ENCODE measurements around the gene COX17.

The COX17 gene

DNA sequence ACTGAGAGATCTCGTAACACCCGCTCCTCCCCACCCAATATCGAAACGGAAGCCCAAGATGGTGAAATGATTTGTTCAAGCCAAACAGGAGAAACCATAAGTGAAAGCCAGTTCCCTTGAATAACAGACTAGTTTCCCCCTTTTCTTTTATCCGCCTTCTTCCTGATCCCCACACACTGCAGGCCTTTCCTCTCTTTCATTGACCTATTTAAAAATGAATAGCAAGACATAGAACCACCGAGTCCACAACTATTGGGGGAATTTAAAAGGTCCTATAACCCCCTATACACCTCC, 382 bp upstream of the COX17 start:
- Mint-ChIP-seq H3K4me3 (peak overlapping the region; percentile 87 to 92 (median 89)), H3K9me3 (no peaks in the 10 kb centered on the region), H3K27ac (peak overlapping the region; percentile 89 to 95 (median 95)), H3K27me3 (ENCODE audit: low read depth) (no peaks in the 10 kb centered on the region), H3K4me1 (peaks cover 27% of the 10 kb centered on the region), H3K36me3 (ENCODE audit: low read depth) (peaks cover 16% of the 10 kb centered on the region)
- TF ChIP-seq, protein P1, sequence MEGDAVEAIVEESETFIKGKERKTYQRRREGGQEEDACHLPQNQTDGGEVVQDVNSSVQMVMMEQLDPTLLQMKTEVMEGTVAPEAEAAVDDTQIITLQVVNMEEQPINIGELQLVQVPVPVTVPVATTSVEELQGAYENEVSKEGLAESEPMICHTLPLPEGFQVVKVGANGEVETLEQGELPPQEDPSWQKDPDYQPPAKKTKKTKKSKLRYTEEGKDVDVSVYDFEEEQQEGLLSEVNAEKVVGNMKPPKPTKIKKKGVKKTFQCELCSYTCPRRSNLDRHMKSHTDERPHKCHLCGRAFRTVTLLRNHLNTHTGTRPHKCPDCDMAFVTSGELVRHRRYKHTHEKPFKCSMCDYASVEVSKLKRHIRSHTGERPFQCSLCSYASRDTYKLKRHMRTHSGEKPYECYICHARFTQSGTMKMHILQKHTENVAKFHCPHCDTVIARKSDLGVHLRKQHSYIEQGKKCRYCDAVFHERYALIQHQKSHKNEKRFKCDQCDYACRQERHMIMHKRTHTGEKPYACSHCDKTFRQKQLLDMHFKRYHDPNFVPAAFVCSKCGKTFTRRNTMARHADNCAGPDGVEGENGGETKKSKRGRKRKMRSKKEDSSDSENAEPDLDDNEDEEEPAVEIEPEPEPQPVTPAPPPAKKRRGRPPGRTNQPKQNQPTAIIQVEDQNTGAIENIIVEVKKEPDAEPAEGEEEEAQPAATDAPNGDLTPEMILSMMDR (IDR thresholded peaks at IDR 0.05; ENCODE audit: unreplicated experiment in 3 of 3), result no peak

DNA sequence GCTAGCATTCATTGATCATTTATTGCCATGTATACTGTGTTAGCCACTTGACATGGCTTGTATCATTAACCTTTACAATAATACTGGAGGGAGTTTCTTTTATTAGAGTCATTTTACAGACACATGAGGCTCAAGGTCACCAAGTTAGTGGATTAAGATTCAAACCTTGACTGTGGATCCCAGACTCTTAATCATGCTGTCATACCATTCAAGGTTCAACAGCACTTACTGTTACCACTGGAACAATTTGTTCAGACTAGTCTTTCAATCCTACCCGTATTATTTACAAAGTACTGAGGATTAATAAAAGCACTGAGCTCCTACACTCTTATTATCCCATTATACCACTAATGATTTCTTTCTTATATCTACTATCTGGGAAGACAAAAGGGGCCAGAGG, 1.2 kb downstream of the COX17 start:
- H3K27ac Mint-ChIP-seq, result peak overlapping the region; percentile 83 to 95 (median 89)
- peaks cover 27% of the 10 kb centered on the region for H3K4me1 Mint-ChIP-seq
- H3K27me3 Mint-ChIP-seq (ENCODE audit: low read depth), result no peaks in the 10 kb centered on the region
- peak overlapping the region; percentile 87 to 92 (median 89) for H3K4me3 Mint-ChIP-seq
- no peaks in the 10 kb centered on the region for H3K9me3 Mint-ChIP-seq
- TF ChIP-seq, protein P1 (IDR thresholded peaks at IDR 0.05; ENCODE audit: unreplicated experiment in 3 of 3), result no peak
- peaks cover 29% of the 10 kb centered on the region for H3K36me3 Mint-ChIP-seq (ENCODE audit: low read depth)

DNA sequence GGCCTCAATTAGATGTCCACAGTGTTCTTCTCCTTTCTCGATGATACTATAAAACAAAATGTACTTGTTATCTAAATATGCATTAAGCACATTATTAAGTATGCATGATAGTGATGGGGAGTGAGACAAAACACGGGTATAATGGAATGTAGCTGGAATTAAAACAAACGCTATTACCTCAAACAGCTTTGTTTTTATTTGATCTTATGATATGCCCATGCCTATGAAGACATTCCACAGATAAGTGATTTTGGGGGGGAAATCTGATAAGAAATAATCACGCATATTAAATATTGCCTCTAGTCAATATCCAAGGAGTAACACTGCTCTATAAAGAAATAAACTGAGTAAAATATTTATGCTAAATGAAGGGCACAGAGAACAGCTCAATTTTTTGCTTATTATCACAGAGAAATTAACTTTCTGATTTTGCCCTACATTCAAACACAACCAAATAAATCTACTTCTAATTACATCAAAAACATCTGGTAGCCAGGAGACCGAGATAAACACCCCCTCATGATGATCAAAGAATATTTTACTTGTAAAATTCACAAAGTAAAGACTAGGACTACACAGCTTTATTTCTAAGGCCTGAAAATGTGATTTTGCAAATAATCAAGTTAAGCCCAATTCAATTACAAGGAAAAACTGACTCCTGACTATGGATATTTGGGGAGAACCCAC, 1.9 kb downstream of the COX17 start:
- TF ChIP-seq, protein P1 (IDR thresholded peaks at IDR 0.05; ENCODE audit: unreplicated experiment in 3 of 3), result no peak
- H3K36me3 Mint-ChIP-seq (ENCODE audit: low read depth), result peaks cover 34% of the 10 kb centered on the region
- no peaks in the 10 kb centered on the region for H3K27me3 Mint-ChIP-seq (ENCODE audit: low read depth)

GRCh38 chr3:119673875-119674274, 3.3 kb downstream of the COX17 start:
- no peaks in the 10 kb centered on the region for H3K9me3 Mint-ChIP-seq
- H3K4me3 Mint-ChIP-seq, result no peak overlapping the region
- peaks cover 27% of the 10 kb centered on the region for H3K4me1 Mint-ChIP-seq
- peaks cover 46% of the 10 kb centered on the region for H3K36me3 Mint-ChIP-seq (ENCODE audit: low read depth)
- TF ChIP-seq, protein P1 (IDR thresholded peaks at IDR 0.05; ENCODE audit: unreplicated experiment in 3 of 3), result no peak
- H3K27ac Mint-ChIP-seq, result no peak overlapping the region
- H3K27me3 Mint-ChIP-seq (ENCODE audit: low read depth), result no peaks in the 10 kb centered on the region

More for the DNA sequence above, 1.9 kb downstream of the COX17 start:
- no peaks in the 10 kb centered on the region for H3K9me3 Mint-ChIP-seq
- H3K4me3 Mint-ChIP-seq, result peak overlapping the region; percentile 87 to 92 (median 89)
- H3K27ac Mint-ChIP-seq, result peak overlapping the region in 2 of 3 experiments; percentile 15 to 28
- H3K4me1 Mint-ChIP-seq, result peaks cover 27% of the 10 kb centered on the region

- peaks cover 26% of the 10 kb centered on the region for H3K4me1 Mint-ChIP-seq
- peak overlapping the region in 2 of 3 experiments; percentile 43 to 51 for H3K4me3 Mint-ChIP-seq
- TF ChIP-seq, protein P1 (IDR thresholded peaks at IDR 0.05; ENCODE audit: unreplicated experiment in 3 of 3), result no peak
- no peaks in the 10 kb centered on the region for H3K27me3 Mint-ChIP-seq (ENCODE audit: low read depth)
- peaks cover 47% of the 10 kb centered on the region for H3K36me3 Mint-ChIP-seq (ENCODE audit: low read depth)
- no peaks in the 10 kb centered on the region for H3K9me3 Mint-ChIP-seq
- H3K27ac Mint-ChIP-seq, result no peak overlapping the region
Observed at GRCh38 chr3:119672776-119673175, 4.4 kb downstream of the COX17 start.

Measured in nephron (organoid).